Lower leg skin (tissue), 4 donors: Measurements from ENCODE around the gene CRNKL1. TPM values are rescaled to one million over a fixed set of nuclear protein-coding genes. Genes with fewer than 3 reads are reported as not detected.
A peak's percentile ranks its signal among the peaks of the same experiment; 100 is the strongest.

Experiments
- DNase-seq, 2 donors: peaks; one replicate each; pipeline ENCODE4 v3.0.0-alpha.2; 2019; ENCODE audit warnings: low spot score in 2 of 2
- H3K4me3 ChIP-seq: fragments of 200-600 bp; sonication (generic); 2 replicates; pipeline ENCODE4 v1.5.1; 2017; ENCODE audit warnings: mild to moderate bottlenecking, low read depth; ENCODE audit not compliant: poor library complexity, severe bottlenecking
- CTCF ChIP-seq, 3 donors: fragments of 450-650 bp; IDR thresholded peaks; one replicate each; pipeline ENCODE4 v1.5.1; 2016; ENCODE audit warnings: antibody characterized with exemption in 3 of 3, mild to moderate bottlenecking in 3 of 3, moderate library complexity in 2 of 3
- POLR2A ChIP-seq, 2 donors: fragments of 450-650 bp; IDR thresholded peaks; one replicate each; pipeline ENCODE4 v1.6.1; 2016 to 2017; ENCODE audit warnings: antibody characterized with exemption in 2 of 2, mild to moderate bottlenecking in 1 of 2, moderate library complexity in 1 of 2
- WGBS, 2 donors: methylation state at CpG; one replicate each; pipeline ENCODE4 v1.1.5; 2018; 5-methylcytosine and 5-hydroxymethylcytosine counted together
- intact Hi-C: fragments of 100-400 bp; cut with DNase I; formaldehyde crosslinking; loops from one replicate; pipeline ENCODE4 v1.15.0; 2023; ENCODE audit warnings: low total_unique reads
- total RNA-seq, 4 donors: library from RNA; depleted of rRNA; stranded (reverse); fragments of >200 nt; gene quantifications; one replicate each; pipeline ENCODE4 v1.1.0, GENCODE V29; 2016

Gene CRNKL1
- total RNA-seq, 4 donors from 2014 or later: 19.5 to 25.3 (median 20.7) TPM

- 1 to 2% methylated on average over 12 to 13 of the region's 13 CpGs for WGBS, 2 donors
- no peak for DNase-seq
- no peak for TF ChIP-seq CTCF (IDR thresholded peaks at IDR 0.05)
- TF ChIP-seq POLR2A (IDR thresholded peaks at IDR 0.05): no peak
- H3K4me3 ChIP-seq: peak overlapping the region; percentile 98
- intact Hi-C loops: no loop called here
These were observed 546 bp downstream of the CRNKL1 start for GRCh38 chr20:20051767-20052073.

- intact Hi-C loops: no loop called here
- WGBS, 2 donors: 91 to 96% methylated on average over 6 of the region's 6 CpGs
- no peak overlapping the region for H3K4me3 ChIP-seq
- TF ChIP-seq POLR2A (IDR thresholded peaks at IDR 0.05) (no peak), CTCF (IDR thresholded peaks at IDR 0.05) (no peak)
- no peak for DNase-seq
These were observed 12.4 kb downstream of the CRNKL1 start for GRCh38 chr20:20039752-20040387.

GRCh38 chr20:20038586-20038985, 13.7 kb downstream of the CRNKL1 start:
- WGBS, 2 donors: 88 to 89% methylated on average over 6 of the region's 6 CpGs
- TF ChIP-seq POLR2A (IDR thresholded peaks at IDR 0.05) (no peak), CTCF (IDR thresholded peaks at IDR 0.05) (no peak)
- H3K4me3 ChIP-seq: no peak overlapping the region
- intact Hi-C loops: no loop called here
- DNase-seq: no peak

GRCh38 chr20:20037960-20038359, 14.3 kb downstream of the CRNKL1 start:
- WGBS, 2 donors: 69 to 72% methylated on average over 5 of the region's 5 CpGs
- no peak for DNase-seq
- TF ChIP-seq CTCF (IDR thresholded peaks at IDR 0.05) (no peak), POLR2A (IDR thresholded peaks at IDR 0.05) (no peak)
- intact Hi-C loops: no loop called here
- no peak overlapping the region for H3K4me3 ChIP-seq

GRCh38 chr20:20036756-20037155, 15.5 kb downstream of the CRNKL1 start:
- no peak for TF ChIP-seq POLR2A (IDR thresholded peaks at IDR 0.05)
- TF ChIP-seq CTCF (IDR thresholded peaks at IDR 0.05): no peak

GRCh38 chr20:20034486-20034885, 17.8 kb downstream of the CRNKL1 start:
- no peak for TF ChIP-seq CTCF (IDR thresholded peaks at IDR 0.05)
- TF ChIP-seq POLR2A (IDR thresholded peaks at IDR 0.05): no peak
- intact Hi-C loops: no loop called here
- H3K4me3 ChIP-seq: no peak overlapping the region
- 84 to 85% methylated on average over 4 of the region's 4 CpGs for WGBS, 2 donors
- DNase-seq: no peak

More at GRCh38 chr20:20036756-20037155, 15.5 kb downstream of the CRNKL1 start:
- no peak for DNase-seq
- H3K4me3 ChIP-seq: no peak overlapping the region
- intact Hi-C loops: no loop called here
- WGBS, 2 donors: 88 to 90% methylated on average over 3 of the region's 3 CpGs
